HepG2 (cell line): ENCODE results near the gene CSTPP1. TPM values are rescaled to one million over a fixed set of nuclear protein-coding genes. Genes with fewer than 3 reads are reported as not detected.

Experiments
- ATAC-seq: fragments of 200-7000 bp; cut with Tn5 transposase; 3 replicates; pipeline ENCODE4 v1.9.1; 2020; ENCODE audit warnings: mild to moderate bottlenecking, moderate library complexity
- BruUV-seq: library from RNA; stranded (reverse); fragments of 400-500 nt; replicated peaks from 2 replicates; lab custom pipeline; 2021; lab: Mats Ljungman, UMichigan
- CTCF ChIA-PET: fragments of 300-600 bp; formaldehyde crosslinking; extraction: SDS; loops from one replicate; lab custom pipeline; 2021; ENCODE audit warnings: low total read pairs, inconsistent platforms, low intra/inter-chr PET ratio; lab: Yijun Ruan, JAX
- POLR2A ChIA-PET: fragments of 350-600 bp; sonication (Branson Sonifier 250); formaldehyde crosslinking; loops from one replicate; lab custom pipeline; 2020; ENCODE audit warnings: antibody characterized with exemption, inconsistent platforms; lab: Yijun Ruan, JAX
- DNase-seq: peaks from one replicate; pipeline ENCODE4 v3.0.0-alpha.2; 2015; ENCODE audit warnings: low spot score
- FAIRE-seq: peaks from 3 replicates; lab custom pipeline; 2011; peaks lifted over from hg19 to GRCh38; lab: Jason Lieb, UNC
- H2AFZ ChIP-seq: one replicate; pipeline ENCODE4 v1.6.1; 2011; ENCODE audit warnings: low read length, inconsistent platforms
- H3K27ac ChIP-seq: fragments of 300-600 bp; 3 replicates; pipeline ENCODE4 v1.8.0; 2011; ENCODE audit warnings: mixed run types, mild to moderate bottlenecking, mixed read lengths, low read length, inconsistent platforms; ENCODE audit not compliant: insufficient read depth; ENCODE audit errors: extremely low read length
- H3K27me3 ChIP-seq, 2 experiments: fragments of 200-600 bp in 1 of 2; 2 replicates in 1 of 2; 3 replicates in 1 of 2; pipeline versions ENCODE4 v1.6.0 to v1.8.0; 2011; ENCODE audit warnings: low read length in 2 of 2, mild to moderate bottlenecking in 2 of 2, moderate library complexity in 2 of 2, inconsistent platforms in 1 of 2; ENCODE audit not compliant: insufficient read depth in 2 of 2, control insufficient read depth in 1 of 2
- H3K36me3 ChIP-seq, 2 experiments: fragments of 200-600 bp in 1 of 2; replicated peaks in 1 of 2; 2 replicates in 1 of 2; 3 replicates in 1 of 2; pipeline versions ENCODE4 v1.5.1 to v1.8.0; 2011; ENCODE audit warnings: low read length in 2 of 2, inconsistent platforms in 1 of 2; ENCODE audit not compliant: insufficient read depth in 2 of 2, control insufficient read depth in 1 of 2
- H3K4me1 ChIP-seq: 2 replicates; pipeline ENCODE4 v1.5.1; 2012; ENCODE audit warnings: low read length, inconsistent platforms; ENCODE audit not compliant: insufficient read depth
- H3K4me2 ChIP-seq: 2 replicates; pipeline ENCODE4 v1.6.0; 2011; ENCODE audit warnings: low read depth, low read length, inconsistent platforms
- H3K4me3 ChIP-seq, 3 experiments: fragments of 200-600 bp in 1 of 3; sonication (generic), shearing (Covaris generic) in 1 of 3; replicated peaks in 1 of 3; 2 replicates each; pipeline ENCODE4 v1.5.1; 2011 to 2016; ENCODE audit warnings: low read length in 3 of 3, inconsistent platforms in 2 of 3, low read depth in 2 of 3, mild to moderate bottlenecking in 2 of 3, control low read depth in 1 of 3, mixed read lengths in 1 of 3; ENCODE audit not compliant: insufficient read depth in 1 of 3
- H3K79me2 ChIP-seq: one replicate; pipeline ENCODE4 v1.6.1; 2011; ENCODE audit warnings: low read length, inconsistent platforms; ENCODE audit not compliant: insufficient read depth
- H3K9ac ChIP-seq: 2 replicates; pipeline ENCODE4 v1.6.0; 2011; ENCODE audit warnings: mild to moderate bottlenecking, low read depth, low read length, inconsistent platforms; ENCODE audit not compliant: insufficient read depth
- H3K9me3 ChIP-seq: 2 replicates; pipeline ENCODE4 v1.5.1; 2012; ENCODE audit warnings: mild to moderate bottlenecking, low read length
- H4K20me1 ChIP-seq: 2 replicates; pipeline ENCODE4 v1.6.0; 2011; ENCODE audit warnings: inconsistent platforms, mild to moderate bottlenecking, low read length, moderate library complexity; ENCODE audit not compliant: insufficient read depth
- CREB1 ChIP-seq, 2 experiments: fragments of 450-650 bp in 1 of 2; IDR thresholded peaks; 2 replicates each; pipeline ENCODE4 v1.6.1; 2016 to 2017; ENCODE audit warnings: control low read depth in 1 of 2, mild to moderate bottlenecking in 1 of 2, missing compliant biosample characterization in 1 of 2, missing genetic modification characterization in 1 of 2
- FLYWCH1 ChIP-seq: sonication (generic); formaldehyde crosslinking; IDR thresholded peaks from 2 replicates; pipeline ENCODE4 v1.8.1; 2023; ENCODE audit warnings: mild to moderate bottlenecking, missing genetic modification reagents
- MAFG ChIP-seq: sonication (generic); formaldehyde crosslinking; IDR thresholded peaks from 2 replicates; pipeline ENCODE4 v1.5.1; 2020; ENCODE audit warnings: mild to moderate bottlenecking, missing genetic modification reagents
- MED8 ChIP-seq: sonication (generic); formaldehyde crosslinking; IDR thresholded peaks from 2 replicates; pipeline ENCODE4 v1.8.1; 2023; ENCODE audit warnings: mild to moderate bottlenecking, missing genetic modification reagents; ENCODE audit not compliant: insufficient replicate concordance
- MYNN ChIP-seq: sonication (generic); formaldehyde crosslinking; IDR thresholded peaks from 2 replicates; pipeline ENCODE4 v1.4.0; 2020; ENCODE audit warnings: mild to moderate bottlenecking, low read depth, missing genetic modification reagents
- NKX3-1 ChIP-seq: sonication (generic); formaldehyde crosslinking; IDR thresholded peaks from 2 replicates; pipeline ENCODE4 v1.5.0; 2020; ENCODE audit warnings: missing genetic modification reagents
- ZNF879 ChIP-seq: sonication (generic); formaldehyde crosslinking; IDR thresholded peaks from 2 replicates; pipeline ENCODE4 v1.8.1; 2023; ENCODE audit warnings: missing genetic modification reagents
- WGBS: methylation state at CpG from one replicate; pipeline ENCODE4 v1.1.6; 2017; ENCODE audit warnings: low lambda C conversion rate; 5-methylcytosine and 5-hydroxymethylcytosine counted together
- in situ Hi-C: cut with HindIII; loops from 2 replicates; pipeline ENCODE4 v1.10.0; 2017; ENCODE audit warnings: low pct_unique_long_range_greater_than_20kb; ENCODE audit not compliant: extremely low pct_ligation_motif_present
- intact Hi-C: fragments of 100-400 bp; cut with micrococcal nuclease; formaldehyde crosslinking; loops from one replicate; pipeline ENCODE4 v1.10.0; 2022; ENCODE audit not compliant: unreplicated experiment
- polyA plus RNA-seq, 8 experiments: library from polyadenylated mRNA; depleted of rRNA in 3 of 8; stranded (reverse) in 7 of 8; unstranded in 1 of 8; fragments of >200 nt; fragmentation: Illumina TruSeq in 4 of 8; extraction: Trizol in 4 of 8; gene quantifications; 2 replicates each; pipeline versions ENCODE4 v1.2.1 to v1.2.3, GENCODE V29; 2011 to 2016; ENCODE audit warnings: low read depth in 4 of 8, missing spikeins in 1 of 8, mixed read lengths in 1 of 8; ENCODE audit not compliant: insufficient read depth in 1 of 8
- total RNA-seq, 5 experiments: library from RNA; depleted of rRNA; stranded (reverse); fragments of >200 nt; fragmentation: Illumina TruSeq; extraction: Trizol; gene quantifications; 2 replicates each; pipeline ENCODE4 v1.2.3, GENCODE V29; 2016; ENCODE audit warnings: low read depth in 1 of 5
- TF ChIP-seq, protein P1 (sequence below): sonication (generic); formaldehyde crosslinking; IDR thresholded peaks from 2 replicates; pipeline ENCODE4 v1.4.0; 2020; ENCODE audit warnings: missing genetic modification reagents, borderline replicate concordance

CSTPP1 gene
- total and polyA plus RNA-seq, 2 of the 13 experiments (the other 11 are each of a cell fraction or from before 2014, with no cell fraction given), result 12.3 to 14.6 TPM

DNA sequence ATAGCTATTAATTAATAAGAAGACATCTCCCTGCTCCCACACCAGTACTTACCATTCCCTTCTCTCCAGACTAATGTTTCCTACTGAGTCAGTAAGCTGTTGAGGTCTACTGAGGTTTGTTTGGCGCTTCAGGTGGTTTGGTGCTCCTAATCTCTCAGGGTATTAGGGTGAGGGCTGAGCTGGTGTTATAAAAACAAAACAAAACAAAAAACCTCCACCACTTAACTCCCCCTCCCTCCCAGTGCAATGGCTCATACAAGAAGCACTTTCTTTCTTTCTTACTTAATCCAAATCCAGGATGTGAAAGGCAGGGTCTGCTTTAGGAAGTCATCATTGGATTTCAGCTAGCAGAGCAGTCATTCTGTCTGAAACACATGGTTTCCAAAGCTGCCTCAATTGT, 15.3 kb downstream of the CSTPP1 start:
- H4K20me1 ChIP-seq, result no peaks in the 10 kb centered on the region
- BruUV-seq, result no TSS peak
- no peak overlapping the region for H3K9ac ChIP-seq
- peaks cover 36% of the 10 kb centered on the region for H3K4me1 ChIP-seq
- TF ChIP-seq CREB1 (IDR thresholded peaks at IDR 0.05), result no peak
- TF ChIP-seq CREB1 (CRISPR knock-in tag; IDR thresholded peaks at IDR 0.05), result no peak
- no peak for TF ChIP-seq ZNF879
- TF ChIP-seq NKX3-1 (CRISPR knock-in tag), result no peak
- no peak for TF ChIP-seq MYNN (CRISPR knock-in tag)
- no peak for TF ChIP-seq MED8 (CRISPR knock-in tag)
- no peak for TF ChIP-seq MAFG
- TF ChIP-seq, all 625 proteins: peak for 0
- H3K79me2 ChIP-seq, result no peaks in the 10 kb centered on the region
- no peaks in the 10 kb centered on the region for H3K36me3 ChIP-seq
- in situ Hi-C loops, result no loop called here
- no peaks in the 10 kb centered on the region for H3K27me3 ChIP-seq
- no peak overlapping the region for H3K4me3 ChIP-seq
- 100% methylated on average over 1 of the region's 1 CpG for WGBS
- DNase-seq (no peak), FAIRE-seq (no peak), ATAC-seq (no peak)
- H3K4me2 ChIP-seq, result no peak overlapping the region
- intact Hi-C loops, result no loop called here
- POLR2A ChIA-PET, result no interaction called here
- no peaks in the 10 kb centered on the region for H3K9me3 ChIP-seq
- CTCF ChIA-PET, result no interaction called here
- H2AFZ ChIP-seq, result no peak overlapping the region
- no peak overlapping the region for H3K27ac ChIP-seq

DNA sequence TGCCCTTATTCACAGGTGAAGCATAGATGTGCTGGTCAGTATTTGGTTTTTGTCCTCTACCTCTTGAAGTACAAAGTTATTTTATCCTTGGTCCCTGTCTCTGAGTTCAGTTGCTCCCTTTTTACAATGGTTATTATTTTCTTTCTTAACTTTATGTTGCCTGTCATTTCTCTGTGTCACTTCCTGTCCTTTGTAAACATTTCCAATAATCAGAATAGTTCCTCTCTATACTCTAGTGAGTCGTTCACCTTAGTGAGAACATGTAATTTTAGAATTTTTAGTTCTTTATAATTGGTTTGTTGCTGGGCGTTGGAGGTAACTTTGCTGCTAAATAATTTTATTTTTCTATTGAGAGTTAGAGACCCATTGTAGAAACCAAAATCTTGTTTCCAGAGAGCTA, 16.0 kb downstream of the CSTPP1 start:
- Histone ChIP-seq H3K27me3 (no peaks in the 10 kb centered on the region), H3K9me3 (no peaks in the 10 kb centered on the region), H3K36me3 (no peaks in the 10 kb centered on the region), H3K9ac (no peak overlapping the region), H3K79me2 (no peaks in the 10 kb centered on the region), H2AFZ (no peak overlapping the region), H4K20me1 (no peaks in the 10 kb centered on the region), H3K4me1 (peaks cover 29% of the 10 kb centered on the region), H3K4me3 (no peak overlapping the region), H3K27ac (no peak overlapping the region), H3K4me2 (no peak overlapping the region)
- DNase-seq (no peak), ATAC-seq (no peak), FAIRE-seq (no peak)
- WGBS, result 80% methylated on average over 2 of the region's 2 CpGs
- no peak for TF ChIP-seq FLYWCH1
- TF ChIP-seq, protein P1, sequence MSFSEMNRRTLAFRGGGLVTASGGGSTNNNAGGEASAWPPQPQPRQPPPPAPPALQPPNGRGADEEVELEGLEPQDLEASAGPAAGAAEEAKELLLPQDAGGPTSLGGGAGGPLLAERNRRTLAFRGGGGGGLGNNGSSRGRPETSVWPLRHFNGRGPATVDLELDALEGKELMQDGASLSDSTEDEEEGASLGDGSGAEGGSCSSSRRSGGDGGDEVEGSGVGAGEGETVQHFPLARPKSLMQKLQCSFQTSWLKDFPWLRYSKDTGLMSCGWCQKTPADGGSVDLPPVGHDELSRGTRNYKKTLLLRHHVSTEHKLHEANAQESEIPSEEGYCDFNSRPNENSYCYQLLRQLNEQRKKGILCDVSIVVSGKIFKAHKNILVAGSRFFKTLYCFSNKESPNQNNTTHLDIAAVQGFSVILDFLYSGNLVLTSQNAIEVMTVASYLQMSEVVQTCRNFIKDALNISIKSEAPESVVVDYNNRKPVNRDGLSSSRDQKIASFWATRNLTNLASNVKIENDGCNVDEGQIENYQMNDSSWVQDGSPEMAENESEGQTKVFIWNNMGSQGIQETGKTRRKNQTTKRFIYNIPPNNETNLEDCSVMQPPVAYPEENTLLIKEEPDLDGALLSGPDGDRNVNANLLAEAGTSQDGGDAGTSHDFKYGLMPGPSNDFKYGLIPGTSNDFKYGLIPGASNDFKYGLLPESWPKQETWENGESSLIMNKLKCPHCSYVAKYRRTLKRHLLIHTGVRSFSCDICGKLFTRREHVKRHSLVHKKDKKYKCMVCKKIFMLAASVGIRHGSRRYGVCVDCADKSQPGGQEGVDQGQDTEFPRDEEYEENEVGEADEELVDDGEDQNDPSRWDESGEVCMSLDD, result no peak
- ChIA-PET POLR2A (no interaction called here), CTCF (no interaction called here)
- intact Hi-C loops (no loop called here), in situ Hi-C loops (no loop called here)
- no TSS peak for BruUV-seq
